Caco-2 (cell line): ENCODE data around the gene CCNJL. TPM values are rescaled to one million over a fixed set of nuclear protein-coding genes. Genes with fewer than 3 reads are reported as not detected.
"Not testable (repeated sequence)": the region's sequence is repeated elsewhere in the genome, so short reads cannot be mapped to it uniquely, and the experiment has no call there.

ENCODE experiments used
- BruUV-seq: library from RNA; stranded (reverse); fragments of 400-500 nt; replicated peaks from 2 replicates; lab custom pipeline; 2021; lab: Mats Ljungman, UMichigan
- CTCF ChIA-PET: fragments of 300-600 bp; sonication (Branson Sonifier 250); formaldehyde crosslinking; loops from one replicate; lab custom pipeline; 2022; ENCODE audit warnings: antibody characterized with exemption; lab: Charles Lee
- POLR2A ChIA-PET: fragments of 300-600 bp; sonication (Branson Sonifier 250); formaldehyde crosslinking; loops from one replicate; lab custom pipeline; 2022; ENCODE audit warnings: antibody characterized with exemption; lab: Charles Lee
- DNase-seq, 2 experiments: peaks; one replicate each; pipeline versions ENCODE4 v3.0.0 to v3.0.0-alpha.2; 2020 to 2022
- H3K27me3 ChIP-seq: replicated peaks from 2 replicates; pipeline ENCODE4 v1.6.0; 2011; ENCODE audit warnings: low read length; ENCODE audit not compliant: control insufficient read depth, insufficient read depth
- H3K36me3 ChIP-seq: 2 replicates; pipeline ENCODE4 v1.5.1; 2011; ENCODE audit warnings: low read length; ENCODE audit not compliant: control insufficient read depth, insufficient read depth
- H3K4me1 ChIP-seq: fragments of 250-450 bp; sonication (Bioruptor Pico); 2 replicates; pipeline ENCODE4 v1.5.1; 2020; ENCODE audit warnings: mild to moderate bottlenecking
- H3K4me3 ChIP-seq: 2 replicates; pipeline ENCODE4 v1.5.1; 2011; ENCODE audit warnings: low read depth, mild to moderate bottlenecking, control low read depth, low read length
- H3K9me3 ChIP-seq: fragments of 250-450 bp; sonication (Bioruptor Pico); 2 replicates; pipeline ENCODE4 v1.5.1; 2020; ENCODE audit warnings: mild to moderate bottlenecking, moderate library complexity
- H3K27ac Mint-ChIP-seq: one replicate; pipeline ENCODE4 v1.8.0; 2022; ENCODE audit warnings: mixed read lengths; ENCODE audit not compliant: unreplicated experiment
- H3K27me3 Mint-ChIP-seq: one replicate; pipeline ENCODE4 v1.8.0; 2022; ENCODE audit warnings: mixed read lengths; ENCODE audit not compliant: insufficient read depth, unreplicated experiment
- H3K36me3 Mint-ChIP-seq: one replicate; pipeline ENCODE4 v1.8.0; 2022; ENCODE audit warnings: mild to moderate bottlenecking, mixed read lengths; ENCODE audit not compliant: insufficient read depth, unreplicated experiment
- H3K4me1 Mint-ChIP-seq: one replicate; pipeline ENCODE4 v1.8.0; 2022; ENCODE audit warnings: low read depth, mixed read lengths; ENCODE audit not compliant: unreplicated experiment
- H3K4me3 Mint-ChIP-seq: one replicate; pipeline ENCODE4 v1.8.0; 2022; ENCODE audit warnings: mild to moderate bottlenecking, moderate library complexity, mixed read lengths; ENCODE audit not compliant: unreplicated experiment
- H3K9me3 Mint-ChIP-seq: one replicate; pipeline ENCODE4 v1.8.0; 2022; ENCODE audit warnings: mixed read lengths; ENCODE audit not compliant: unreplicated experiment
- intact Hi-C: fragments of 100-400 bp; cut with micrococcal nuclease; formaldehyde crosslinking; loops from one replicate; pipeline ENCODE4 v1.10.0; 2022; ENCODE audit not compliant: unreplicated experiment
- total RNA-seq: library from RNA; stranded (reverse); gene quantifications from 2 replicates; pipeline ENCODE4 v1.2.3, GENCODE V29; 2022
- TF ChIP-seq, protein P1 (sequence below), 2 experiments: fragments of 200-600 bp in 1 of 2; IDR thresholded peaks; 1 replicate in 1 of 2; 2 replicates in 1 of 2; pipeline versions ENCODE4 v1.5.1 to v1.8.0; 2011 to 2022; ENCODE audit warnings: antibody characterized with exemption in 1 of 2, control low read depth in 1 of 2, inconsistent platforms in 1 of 2, low read depth in 1 of 2, low read length in 1 of 2, mild to moderate bottlenecking in 1 of 2, moderate library complexity in 1 of 2; ENCODE audit not compliant: insufficient read depth in 1 of 2, severe bottlenecking in 1 of 2, unreplicated experiment in 1 of 2

Gene CCNJL
- total RNA-seq, 1 experiment from 2014 or later: 17.4 TPM

DNA sequence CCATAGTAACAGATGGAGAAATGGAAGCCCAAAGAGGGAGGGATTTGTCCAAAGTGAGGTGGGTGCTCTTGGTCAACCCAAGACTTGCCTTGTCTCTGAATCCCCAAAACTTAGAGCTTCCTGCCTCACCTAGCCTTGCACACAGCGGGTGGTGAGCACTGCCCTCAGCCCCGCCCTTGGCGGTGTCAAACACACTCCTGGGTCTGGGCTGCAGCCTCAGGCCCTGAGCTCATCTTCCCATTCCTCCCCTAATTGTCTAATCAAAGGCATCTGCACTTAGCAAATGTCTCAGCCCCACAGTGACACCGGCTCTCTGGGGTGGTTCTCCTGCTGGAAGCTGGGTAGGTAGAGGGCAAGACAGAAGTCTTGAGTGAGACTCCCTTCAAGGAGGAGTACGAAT, 62.1 kb downstream of the CCNJL start:
- Histone ChIP-seq H3K27me3 (no peaks in the 10 kb centered on the region), H3K4me3 (no peak overlapping the region), H3K9me3 (no peaks in the 10 kb centered on the region), H3K4me1 (no peaks in the 10 kb centered on the region; the same call in 1 of the 2 replicates), H3K36me3 (peaks cover 7% of the 10 kb centered on the region)
- no peak for DNase-seq
- Mint-ChIP-seq H3K36me3 (peaks cover 14% of the 10 kb centered on the region), H3K4me1 (no peaks in the 10 kb centered on the region), H3K4me3 (no peak overlapping the region), H3K27me3 (no peaks in the 10 kb centered on the region), H3K27ac (no peak overlapping the region), H3K9me3 (no peaks in the 10 kb centered on the region)
- BruUV-seq: no TSS peak
- CTCF ChIA-PET: no interaction called here
- TF ChIP-seq, protein P1, sequence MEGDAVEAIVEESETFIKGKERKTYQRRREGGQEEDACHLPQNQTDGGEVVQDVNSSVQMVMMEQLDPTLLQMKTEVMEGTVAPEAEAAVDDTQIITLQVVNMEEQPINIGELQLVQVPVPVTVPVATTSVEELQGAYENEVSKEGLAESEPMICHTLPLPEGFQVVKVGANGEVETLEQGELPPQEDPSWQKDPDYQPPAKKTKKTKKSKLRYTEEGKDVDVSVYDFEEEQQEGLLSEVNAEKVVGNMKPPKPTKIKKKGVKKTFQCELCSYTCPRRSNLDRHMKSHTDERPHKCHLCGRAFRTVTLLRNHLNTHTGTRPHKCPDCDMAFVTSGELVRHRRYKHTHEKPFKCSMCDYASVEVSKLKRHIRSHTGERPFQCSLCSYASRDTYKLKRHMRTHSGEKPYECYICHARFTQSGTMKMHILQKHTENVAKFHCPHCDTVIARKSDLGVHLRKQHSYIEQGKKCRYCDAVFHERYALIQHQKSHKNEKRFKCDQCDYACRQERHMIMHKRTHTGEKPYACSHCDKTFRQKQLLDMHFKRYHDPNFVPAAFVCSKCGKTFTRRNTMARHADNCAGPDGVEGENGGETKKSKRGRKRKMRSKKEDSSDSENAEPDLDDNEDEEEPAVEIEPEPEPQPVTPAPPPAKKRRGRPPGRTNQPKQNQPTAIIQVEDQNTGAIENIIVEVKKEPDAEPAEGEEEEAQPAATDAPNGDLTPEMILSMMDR (IDR thresholded peaks at IDR 0.05; ENCODE audit: insufficient read depth in 1 of 2, low read depth in 1 of 2, low read length in 1 of 2, severe bottlenecking in 1 of 2, unreplicated experiment in 1 of 2): no peak
- POLR2A ChIA-PET: interaction anchor here (0.7 kb wide), 1 partner anchor 106 kb away, joined by 3 read pairs; no protein-coding TSS in a partner anchor
- intact Hi-C loops: no loop called here

DNA sequence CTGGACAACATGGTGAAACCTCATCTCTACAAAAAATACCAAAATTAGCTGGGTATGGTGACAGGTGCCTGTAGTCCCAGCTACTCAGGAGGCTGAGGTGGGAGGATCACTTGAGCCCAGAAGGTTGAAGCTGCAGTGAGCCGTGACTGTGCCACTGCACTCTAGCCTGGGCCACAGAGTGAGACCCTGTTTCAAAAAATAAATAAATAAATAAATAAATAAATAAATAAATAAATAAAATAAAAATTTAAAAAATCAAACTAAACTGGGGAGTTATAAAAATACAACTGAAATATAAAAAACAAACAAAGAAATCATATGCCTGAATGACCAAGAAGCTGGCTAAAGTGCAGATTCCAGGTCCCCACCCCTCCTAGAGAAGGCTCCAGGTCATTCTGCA, 62.8 kb downstream of the CCNJL start:
- BruUV-seq, H3K9me3 Mint-ChIP-seq, intact Hi-C loops, H3K27me3 ChIP-seq, H3K36me3 ChIP-seq, H3K4me3 Mint-ChIP-seq, DNase-seq, H3K4me1 ChIP-seq, H3K9me3 ChIP-seq, CTCF ChIA-PET, H3K4me3 ChIP-seq, H3K4me1 Mint-ChIP-seq, H3K27me3 Mint-ChIP-seq, H3K27ac Mint-ChIP-seq: not testable (repeated sequence)
- POLR2A ChIA-PET: interaction anchor here (0.7 kb wide), 1 partner anchor 106 kb away, joined by 3 read pairs; no protein-coding TSS in a partner anchor
- peaks cover 14% of the 10 kb centered on the region for H3K36me3 Mint-ChIP-seq

DNA sequence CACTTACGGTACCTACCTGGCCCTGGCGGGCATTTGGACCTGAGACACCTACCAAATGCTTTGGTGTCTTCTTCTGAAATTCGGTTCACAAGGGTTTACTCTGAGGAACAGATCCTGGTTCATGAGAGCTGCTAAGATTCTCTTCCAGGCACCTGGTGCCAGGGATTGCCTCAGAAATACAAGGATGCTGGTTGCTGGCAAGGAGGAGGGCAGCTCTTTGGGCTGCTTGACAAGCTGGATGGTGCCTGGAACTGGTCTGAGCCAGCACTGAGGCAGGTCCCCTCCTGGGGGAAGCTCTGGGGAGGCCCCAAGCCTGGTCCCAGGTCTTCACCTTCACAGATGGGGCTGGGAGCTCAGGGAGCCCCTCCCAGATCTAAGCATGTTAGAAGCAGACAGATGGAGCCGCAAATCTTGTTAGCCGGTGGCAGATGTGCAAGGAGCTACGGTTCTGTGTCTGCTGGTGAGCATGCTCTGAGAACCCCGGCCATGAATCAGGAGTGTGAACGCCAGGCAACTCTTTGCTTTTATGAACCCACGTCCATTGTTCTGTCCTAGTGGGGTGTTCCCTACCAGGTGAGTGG, 66.8 kb downstream of the CCNJL start:
- DNase-seq: no peak
- TF ChIP-seq, protein P1 (IDR thresholded peaks at IDR 0.05; ENCODE audit: insufficient read depth in 1 of 2, low read depth in 1 of 2, low read length in 1 of 2, severe bottlenecking in 1 of 2, unreplicated experiment in 1 of 2): no peak
- peaks cover 10% of the 10 kb centered on the region for H3K4me1 Mint-ChIP-seq
- BruUV-seq: no TSS peak
- POLR2A ChIA-PET: interaction anchor here (0.6 to 1.5 kb wide), 2 partner anchors 15 to 23 kb away, joined by 5 to 7 read pairs; no protein-coding TSS in a partner anchor
- H3K9me3 ChIP-seq: no peaks in the 10 kb centered on the region
- no peaks in the 10 kb centered on the region for H3K9me3 Mint-ChIP-seq
- H3K4me1 ChIP-seq: peaks cover 14% of the 10 kb centered on the region; the same call in 1 of the 2 replicates
- CTCF ChIA-PET: interaction anchor here (1.1 to 1.3 kb wide), 2 partner anchors 16 to 42 kb away, joined by 3 read pairs; no protein-coding TSS in a partner anchor
- no peaks in the 10 kb centered on the region for H3K27me3 ChIP-seq
- no peaks in the 10 kb centered on the region for H3K27me3 Mint-ChIP-seq
- H3K36me3 Mint-ChIP-seq: peaks cover 10% of the 10 kb centered on the region
- H3K27ac Mint-ChIP-seq: no peak overlapping the region
- H3K4me3 ChIP-seq: no peak overlapping the region
- no peak overlapping the region for H3K4me3 Mint-ChIP-seq
- 0 out of 2 replicates have a peak, but pooled peaks cover 1% of the 10 kb centered on the region for H3K36me3 ChIP-seq
- intact Hi-C loops: loop anchor here (2.0 kb wide), 1 partner anchor 15 kb away; no protein-coding TSS in a partner anchor
